ENCODE data around the gene UBE3C. TPM values are rescaled to one million over a fixed set of nuclear protein-coding genes. Genes with fewer than 3 reads are reported as not detected.
"Not testable (repeated sequence)": the region's sequence is repeated elsewhere in the genome, so short reads cannot be mapped to it uniquely, and the experiment has no call there.

The UBE3C gene
- polyA plus RNA-seq, 1 donor: 51.9 TPM

GRCh38 chr7:157271991-157272324 lies 133.2 kb downstream of the UBE3C start:
- DNase-seq: no peak

GRCh38 chr7:157272351-157273207 lies 133.9 kb downstream of the UBE3C start:
- DNase-seq: no peak

GRCh38 chr7:157273208-157274093 lies 134.7 kb downstream of the UBE3C start:
- peak; percentile 62 for DNase-seq

GRCh38 chr7:157274094-157274634 lies 135.4 kb downstream of the UBE3C start:
- DNase-seq: not testable (repeated sequence)

- no peak for DNase-seq
Measured at GRCh38 chr7:157274991-157275427, 136.3 kb downstream of the UBE3C start.

GRCh38 chr7:157276091-157276561 lies 137.4 kb downstream of the UBE3C start:
- DNase-seq: no peak

GRCh38 chr7:157276731-157277562 lies 138.2 kb downstream of the UBE3C start:
- no peak for DNase-seq

GRCh38 chr7:157277568-157277967 lies 138.8 kb downstream of the UBE3C start:
- not testable (repeated sequence) for DNase-seq

- DNase-seq: no peak
Measured at GRCh38 chr7:157278167-157278790, 139.6 kb downstream of the UBE3C start.

- no peak for DNase-seq
Measured at GRCh38 chr7:157278791-157279724, 140.3 kb downstream of the UBE3C start.

- DNase-seq: no peak
Measured at GRCh38 chr7:157279741-157280215, 141.1 kb downstream of the UBE3C start.

GRCh38 chr7:157280216-157280841 lies 141.6 kb downstream of the UBE3C start:
- DNase-seq: no peak

GRCh38 chr7:157281221-157281998 lies 142.7 kb downstream of the UBE3C start:
- no peak for DNase-seq

- no peak for DNase-seq
Measured at GRCh38 chr7:157282141-157282801, 143.5 kb downstream of the UBE3C start.

GRCh38 chr7:157284229-157285014 lies 145.7 kb downstream of the UBE3C start:
- DNase-seq: no peak

GRCh38 chr7:157291404-157292080 lies 152.8 kb downstream of the UBE3C start:
- no peak for DNase-seq

Measured in left kidney (tissue), 2 donors.